GM12878 (cell line): ENCODE results near the gene RPS27L. TPM values are rescaled to one million over a fixed set of nuclear protein-coding genes. Genes with fewer than 3 reads are reported as not detected.

ENCODE experiments used
- ATAC-seq: fragments of 200-7000 bp; cut with Tn5 transposase; 3 replicates; pipeline ENCODE4 v1.9.1; 2020; ENCODE audit warnings: mild to moderate bottlenecking, moderate library complexity
- BruUV-seq: library from RNA; stranded (reverse); fragments of 400-500 nt; replicated peaks from 2 replicates; lab custom pipeline; 2021; lab: Mats Ljungman, UMichigan
- CTCF ChIA-PET: fragments of 300-600 bp; sonication (Branson Sonifier 250); formaldehyde crosslinking; extraction: SDS; loops from one replicate; lab custom pipeline; 2021; ENCODE audit warnings: inconsistent platforms; lab: Yijun Ruan, JAX
- POLR2A ChIA-PET: fragments of 350-600 bp; formaldehyde crosslinking; extraction: SDS; loops from one replicate; lab custom pipeline; 2021; ENCODE audit warnings: inconsistent platforms; lab: Charles Lee
- RAD21 ChIA-PET: fragments of 300-600 bp; sonication (Branson Sonifier 250); formaldehyde crosslinking; loops from one replicate; lab custom pipeline; 2023; ENCODE audit warnings: antibody characterized with exemption; ENCODE audit not compliant: unreplicated experiment; lab: Charles Lee
- SMC1A ChIA-PET: fragments of 300-600 bp; sonication (Branson Sonifier 250); formaldehyde crosslinking; loops from one replicate; lab custom pipeline; 2023; ENCODE audit not compliant: unreplicated experiment, uncharacterized antibody; lab: Charles Lee
- DNase-seq: peaks from one replicate; pipeline ENCODE4 v3.0.0-alpha.2; 2011; ENCODE audit warnings: low read depth, low spot score
- FAIRE-seq: peaks from 3 replicates; lab custom pipeline; 2011; peaks lifted over from hg19 to GRCh38; lab: Jason Lieb, UNC
- H2AFZ ChIP-seq: 2 replicates; pipeline ENCODE4 v1.6.0; 2011; ENCODE audit warnings: low read depth, low read length, control low read depth; ENCODE audit not compliant: control insufficient read depth
- H3K27ac ChIP-seq: 2 replicates; pipeline ENCODE4 v1.5.1; 2011; ENCODE audit warnings: control low read depth; ENCODE audit not compliant: control insufficient read depth, insufficient read depth
- H3K27me3 ChIP-seq, 2 experiments: replicated peaks in 1 of 2; 2 replicates each; pipeline versions ENCODE4 v1.6.0 to v1.6.1; 2011; ENCODE audit warnings: low read length in 1 of 2; ENCODE audit not compliant: control insufficient read depth in 2 of 2, insufficient read depth in 2 of 2
- H3K36me3 ChIP-seq, 2 experiments: 2 replicates each; pipeline ENCODE4 v1.5.1; 2011; ENCODE audit warnings: low read length in 1 of 2; ENCODE audit not compliant: control insufficient read depth in 2 of 2, insufficient read depth in 2 of 2
- H3K4me1 ChIP-seq: 2 replicates; pipeline ENCODE4 v1.6.1; 2011; ENCODE audit warnings: mild to moderate bottlenecking, low read length, moderate library complexity, mixed read lengths; ENCODE audit not compliant: control insufficient read depth, insufficient read depth
- H3K4me2 ChIP-seq: 2 replicates; pipeline ENCODE4 v1.6.0; 2011; ENCODE audit warnings: control low read depth; ENCODE audit not compliant: control insufficient read depth, insufficient read depth
- H3K4me3 ChIP-seq: fragments of 200-600 bp; sonication (generic); 2 replicates; pipeline ENCODE4 v1.5.1; 2016
- H3K79me2 ChIP-seq: 2 replicates; pipeline ENCODE4 v1.6.0; 2011; ENCODE audit warnings: low read length; ENCODE audit not compliant: control insufficient read depth, insufficient read depth
- H3K9ac ChIP-seq: 2 replicates; pipeline ENCODE4 v1.8.0; 2011; ENCODE audit warnings: low read length, control low read depth, mixed read lengths; ENCODE audit not compliant: control insufficient read depth, insufficient read depth
- H3K9me3 ChIP-seq: replicated peaks from 3 replicates; pipeline ENCODE4 v1.5.1; 2011; ENCODE audit warnings: mild to moderate bottlenecking, low read length; ENCODE audit not compliant: control insufficient read depth, insufficient read depth
- H4K20me1 ChIP-seq: 2 replicates; pipeline ENCODE4 v1.6.0; 2011; ENCODE audit not compliant: control insufficient read depth, insufficient read depth
- CBX3 ChIP-seq: fragments of 200-600 bp; sonication (generic); IDR thresholded peaks from 2 replicates; pipeline ENCODE4 v1.6.1; 2016; ENCODE audit warnings: low read depth, borderline replicate concordance
- CBX5 ChIP-seq: sonication (generic); IDR thresholded peaks from 2 replicates; pipeline ENCODE4 v1.6.1; 2016; ENCODE audit warnings: low read depth, moderate library complexity, mild to moderate bottlenecking, inconsistent platforms
- CHD1 ChIP-seq: IDR thresholded peaks from 2 replicates; pipeline ENCODE4 v1.6.1; 2012; ENCODE audit warnings: low read depth, low read length, improper control_type of control experiment
- ESRRA ChIP-seq: IDR thresholded peaks from 2 replicates; pipeline ENCODE4 v1.6.1; 2012; ENCODE audit warnings: mild to moderate bottlenecking, low read length, improper control_type of control experiment
- NFIC ChIP-seq: IDR thresholded peaks from 2 replicates; pipeline ENCODE4 v1.6.1; 2012; ENCODE audit warnings: low read depth, mild to moderate bottlenecking, inconsistent platforms, low read length, moderate library complexity
- NKRF ChIP-seq: fragments of 450-650 bp; conservative IDR thresholded peaks from 2 replicates; pipeline ENCODE4 v1.6.1; 2017; ENCODE audit warnings: mild to moderate bottlenecking, moderate library complexity
- PKNOX1 ChIP-seq: fragments of 450-650 bp; IDR thresholded peaks from 2 replicates; pipeline ENCODE4 v1.6.1; 2016; ENCODE audit warnings: mild to moderate bottlenecking
- POLR2AphosphoS2 ChIP-seq: IDR thresholded peaks from 2 replicates; pipeline ENCODE4 v1.6.1; 2011; ENCODE audit warnings: low read depth, mild to moderate bottlenecking, low read length, improper control_type of control experiment, moderate library complexity
- SMAD5 ChIP-seq: IDR thresholded peaks from 2 replicates; pipeline ENCODE4 v1.6.1; 2016; ENCODE audit warnings: antibody characterized with exemption, low read depth
- WGBS: methylation state at CpG from one replicate; pipeline ENCODE4 v1.1.6; 2016; ENCODE audit warnings: low lambda C conversion rate; ENCODE audit not compliant: insufficient replicate concordance, insufficient coverage; ENCODE audit errors: missing lambda C conversion rate; 5-methylcytosine and 5-hydroxymethylcytosine counted together
- in situ Hi-C: fragments of 300-500 bp; cut with MboI; formaldehyde crosslinking; loops from 9 replicates; pipeline ENCODE4 v1.14.3; 2018; ENCODE audit warnings: mixed read lengths
- intact Hi-C: fragments of 100-400 bp; cut with micrococcal nuclease; formaldehyde crosslinking; loops from one replicate; pipeline ENCODE4 v1.14.2; 2022; ENCODE audit not compliant: unreplicated experiment
- polyA plus RNA-seq, 11 experiments: library from polyadenylated mRNA; depleted of rRNA in 4 of 11; unstranded in 6 of 11; stranded (reverse) in 5 of 11; fragments of >200 nt; fragmentation: Nextera tagmentation in 4 of 11; fragmentation: Illumina TruSeq in 1 of 11; extraction: Ambion mirVana in 4 of 11; extraction: Trizol in 1 of 11; gene quantifications; 1 replicate in 1 of 11; 2 replicates in 10 of 11; pipeline versions ENCODE4 v1.2.1 to v1.2.3, GENCODE V29; 2011 to 2016; ENCODE audit warnings: inconsistent platforms in 2 of 11, missing spikeins in 2 of 11, low read depth in 1 of 11
- total RNA-seq, 4 experiments: library from RNA; depleted of rRNA in 3 of 4; stranded (reverse); fragments of >200 nt in 3 of 4; fragmentation: Illumina TruSeq in 1 of 4; extraction: Trizol in 1 of 4; gene quantifications; 2 replicates each; pipeline versions ENCODE4 v1.2.1 to v1.2.3, GENCODE V29; 2013 to 2021
- TF ChIP-seq, protein P1 (sequence below): fragments of 450-650 bp; IDR thresholded peaks from 2 replicates; pipeline ENCODE4 v1.6.1; 2016; ENCODE audit warnings: mild to moderate bottlenecking
- TF ChIP-seq, protein P2 (sequence below): IDR thresholded peaks from 2 replicates; pipeline ENCODE4 v1.6.1; 2011; ENCODE audit warnings: mild to moderate bottlenecking, low read depth, low read length, moderate library complexity; ENCODE audit not compliant: insufficient replicate concordance

Gene RPS27L
- total and polyA plus RNA-seq, 10 of the 15 experiments (the other 5 are each of a cell fraction or from before 2014, with no cell fraction given) = 133 to 970 (median 220) TPM

GRCh38 chr15:63178034-63178433 lies 20.8 kb upstream of the RPS27L start:
- H3K27me3 ChIP-seq = no peaks in the 10 kb centered on the region
- no peaks in the 10 kb centered on the region for H3K36me3 ChIP-seq
- no TSS peak for BruUV-seq
- ATAC-seq = no peak
- SMC1A ChIA-PET = interaction anchor here (1.9 kb wide), 2 partner anchors 12 to 14 kb away, joined by 5 to 13 read pairs; no protein-coding TSS in a partner anchor
- POLR2A ChIA-PET = no interaction called here
- no peak overlapping the region for H3K27ac ChIP-seq
- RAD21 ChIA-PET = interaction anchor here (0.7 to 2.1 kb wide), 4 partner anchors 9 to 55 kb away, joined by 3 to 13 read pairs (median 4); partner anchors contain the start of gene RPS27L
- H3K4me1 ChIP-seq = peaks cover 6% of the 10 kb centered on the region
- no peak overlapping the region for H3K4me2 ChIP-seq
- in situ Hi-C loops = no loop called here
- intact Hi-C loops = no loop called here
- CTCF ChIA-PET = interaction anchor here (2.9 kb wide), 1 partner anchor 17 kb away, joined by 7 read pairs; no protein-coding TSS in a partner anchor
- no peak overlapping the region for H2AFZ ChIP-seq
- no peaks in the 10 kb centered on the region for H4K20me1 ChIP-seq
- 58% methylated on average over 5 of the region's 5 CpGs for WGBS
- TF ChIP-seq, protein P1, sequence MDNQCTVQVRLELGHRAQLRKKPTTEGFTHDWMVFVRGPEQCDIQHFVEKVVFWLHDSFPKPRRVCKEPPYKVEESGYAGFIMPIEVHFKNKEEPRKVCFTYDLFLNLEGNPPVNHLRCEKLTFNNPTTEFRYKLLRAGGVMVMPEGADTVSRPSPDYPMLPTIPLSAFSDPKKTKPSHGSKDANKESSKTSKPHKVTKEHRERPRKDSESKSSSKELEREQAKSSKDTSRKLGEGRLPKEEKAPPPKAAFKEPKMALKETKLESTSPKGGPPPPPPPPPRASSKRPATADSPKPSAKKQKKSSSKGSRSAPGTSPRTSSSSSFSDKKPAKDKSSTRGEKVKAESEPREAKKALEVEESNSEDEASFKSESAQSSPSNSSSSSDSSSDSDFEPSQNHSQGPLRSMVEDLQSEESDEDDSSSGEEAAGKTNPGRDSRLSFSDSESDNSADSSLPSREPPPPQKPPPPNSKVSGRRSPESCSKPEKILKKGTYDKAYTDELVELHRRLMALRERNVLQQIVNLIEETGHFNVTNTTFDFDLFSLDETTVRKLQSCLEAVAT = no peak
- TF ChIP-seq SMAD5 (no peak), ESRRA (no peak), CBX3 (no peak), CBX5 (no peak), POLR2AphosphoS2 (no peak), NKRF (no peak), CHD1 (no peak), PKNOX1 (no peak), NFIC (no peak)
- TF ChIP-seq, protein P2, sequence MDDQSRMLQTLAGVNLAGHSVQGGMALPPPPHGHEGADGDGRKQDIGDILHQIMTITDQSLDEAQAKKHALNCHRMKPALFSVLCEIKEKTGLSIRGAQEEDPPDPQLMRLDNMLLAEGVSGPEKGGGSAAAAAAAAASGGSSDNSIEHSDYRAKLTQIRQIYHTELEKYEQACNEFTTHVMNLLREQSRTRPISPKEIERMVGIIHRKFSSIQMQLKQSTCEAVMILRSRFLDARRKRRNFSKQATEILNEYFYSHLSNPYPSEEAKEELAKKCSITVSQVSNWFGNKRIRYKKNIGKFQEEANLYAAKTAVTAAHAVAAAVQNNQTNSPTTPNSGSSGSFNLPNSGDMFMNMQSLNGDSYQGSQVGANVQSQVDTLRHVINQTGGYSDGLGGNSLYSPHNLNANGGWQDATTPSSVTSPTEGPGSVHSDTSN = no peak
- no peak overlapping the region for H3K9ac ChIP-seq
- H3K9me3 ChIP-seq = no peaks in the 10 kb centered on the region
- no peak for FAIRE-seq
- H3K4me3 ChIP-seq = no peak overlapping the region
- H3K79me2 ChIP-seq = no peaks in the 10 kb centered on the region
- no peak for DNase-seq
